GM23248 (cell line): ENCODE results near the gene CUL1.

Experiments
- EZH2 ChIP-seq: fragments of 200-600 bp; sonication (generic); IDR thresholded peaks from 2 replicates; pipeline ENCODE4 v1.6.1; 2018; ENCODE audit warnings: antibody characterized with exemption, mild to moderate bottlenecking; ENCODE audit not compliant: insufficient read depth, poor library complexity, severe bottlenecking
- EZH2phosphoT487 ChIP-seq: fragments of 200-600 bp; sonication (generic); IDR thresholded peaks from 2 replicates; pipeline ENCODE4 v1.6.1; 2018; ENCODE audit warnings: antibody characterized with exemption, moderate library complexity, mild to moderate bottlenecking, low read depth; ENCODE audit not compliant: insufficient read depth

DNA sequence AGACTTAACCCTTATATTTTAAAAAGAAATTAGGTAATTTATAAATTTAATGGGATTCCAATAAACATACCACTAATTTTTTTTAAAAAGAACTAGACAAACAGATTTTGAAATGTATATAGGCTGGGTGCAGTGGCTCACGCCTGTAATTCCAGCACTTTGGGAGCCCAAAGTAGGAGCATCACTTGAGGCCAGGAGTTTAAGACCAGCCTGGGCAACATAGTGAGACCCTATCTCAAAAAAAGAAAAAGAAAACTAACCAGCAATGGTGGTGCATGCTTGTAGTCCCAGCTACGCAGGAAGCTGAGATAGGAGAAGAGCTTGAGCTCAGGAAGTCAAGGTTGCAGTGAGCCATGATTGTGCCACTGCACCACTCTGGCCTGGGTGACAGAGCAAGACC is 122.7 kb downstream of the CUL1 start:
- TF ChIP-seq EZH2phosphoT487 (no peak), EZH2 (no peak)
